H1 (cell line): ENCODE measurements around the gene MATK. TPM values are rescaled to one million over a fixed set of nuclear protein-coding genes. Genes with fewer than 3 reads are reported as not detected.

ENCODE experiments used
- CTCF ChIA-PET: fragments of 300-600 bp; sonication (Branson Sonifier 250); formaldehyde crosslinking; loops from one replicate; lab custom pipeline; 2021; ENCODE audit not compliant: partially characterized antibody; lab: Charles Lee
- POLR2A ChIA-PET: fragments of 300-600 bp; sonication (Branson Sonifier 250); formaldehyde crosslinking; loops from one replicate; lab custom pipeline; 2021; ENCODE audit warnings: inconsistent platforms; ENCODE audit not compliant: partially characterized antibody; lab: Charles Lee
- DNase-seq, 2 experiments: peaks; one replicate each; pipeline versions ENCODE4 v3.0.0 to v3.0.0-alpha.2; 2010 to 2022; ENCODE audit warnings: low spot score in 2 of 2, low read depth in 1 of 2, mixed read lengths in 1 of 2
- FAIRE-seq: peaks from 2 replicates; lab custom pipeline; 2011; peaks lifted over from hg19 to GRCh38; lab: Jason Lieb, UNC
- H2AFZ ChIP-seq: 2 replicates; pipeline ENCODE4 v1.8.1; 2012; ENCODE audit warnings: low read length, inconsistent platforms
- H2AK5ac ChIP-seq: 2 replicates; pipeline ENCODE4 v1.6.1; 2013; ENCODE audit warnings: low read depth, low read length
- H2BK120ac ChIP-seq: replicated peaks from 2 replicates; pipeline ENCODE3; 2013; ENCODE audit warnings: low read depth, low read length, inconsistent platforms
- H2BK12ac ChIP-seq: 2 replicates; pipeline ENCODE4 v1.6.1; 2013; ENCODE audit warnings: low read depth, low read length
- H2BK15ac ChIP-seq: 2 replicates; pipeline ENCODE4 v1.6.1; 2013; ENCODE audit warnings: low read length
- H2BK20ac ChIP-seq: 2 replicates; pipeline ENCODE4 v1.6.1; 2013; ENCODE audit warnings: low read length
- H2BK5ac ChIP-seq: 2 replicates; pipeline ENCODE4 v1.6.1; 2013; ENCODE audit warnings: low read depth, low read length
- H3K14ac ChIP-seq: 2 replicates; pipeline ENCODE4 v1.6.1; 2013; ENCODE audit warnings: inconsistent platforms; ENCODE audit not compliant: insufficient read length
- H3K18ac ChIP-seq: 2 replicates; pipeline ENCODE4 v1.6.1; 2013; ENCODE audit warnings: low read length; ENCODE audit errors: extremely low read depth
- H3K23ac ChIP-seq: 2 replicates; pipeline ENCODE4 v1.6.1; 2013; ENCODE audit warnings: inconsistent platforms; ENCODE audit not compliant: insufficient read length
- H3K23me2 ChIP-seq: 2 replicates; pipeline ENCODE4 v1.6.1; 2013; ENCODE audit warnings: low read depth, low read length
- H3K27ac ChIP-seq: 2 replicates; pipeline ENCODE4 v1.6.1; 2011; ENCODE audit warnings: low read depth, low read length, inconsistent platforms
- H3K27me3 ChIP-seq, 4 experiments: replicated peaks in 1 of 4; 1 replicate in 1 of 4; 2 replicates in 3 of 4; pipeline versions ENCODE4 v1.6.1 to v1.8.1; 2011 to 2013; ENCODE audit warnings: low read length in 3 of 4, mild to moderate bottlenecking in 3 of 4, inconsistent platforms in 2 of 4, mixed read lengths in 2 of 4, moderate library complexity in 1 of 4; ENCODE audit not compliant: control insufficient read depth in 3 of 4, insufficient read depth in 3 of 4; ENCODE audit errors: extremely low read depth in 1 of 4
- H3K36me3 ChIP-seq, 4 experiments: 2 replicates each; pipeline versions ENCODE4 v1.6.1 to v1.8.1; 2011 to 2013; ENCODE audit warnings: mild to moderate bottlenecking in 4 of 4, low read length in 3 of 4, moderate library complexity in 2 of 4, control low read depth in 1 of 4, inconsistent platforms in 1 of 4; ENCODE audit not compliant: insufficient read depth in 4 of 4, control insufficient read depth in 2 of 4
- H3K4ac ChIP-seq: replicated peaks from 2 replicates; pipeline ENCODE3; 2013; ENCODE audit warnings: low read length, low read depth, mixed read lengths, inconsistent platforms; ENCODE audit not compliant: insufficient read length
- H3K4me1 ChIP-seq, 4 experiments: replicated peaks in 1 of 4; 1 replicate in 1 of 4; 2 replicates in 3 of 4; pipeline versions ENCODE4 v1.6.1 to v1.8.1; 2011 to 2013; ENCODE audit warnings: low read length in 3 of 4, inconsistent platforms in 2 of 4, mixed read lengths in 1 of 4; ENCODE audit not compliant: insufficient read depth in 4 of 4, control insufficient read depth in 3 of 4
- H3K4me2 ChIP-seq, 2 experiments: 2 replicates each; pipeline versions ENCODE4 v1.6.1 to v1.8.1; 2011 to 2013; ENCODE audit warnings: low read depth in 2 of 2, low read length in 2 of 2, control low read depth in 1 of 2, inconsistent platforms in 1 of 2, mild to moderate bottlenecking in 1 of 2; ENCODE audit not compliant: insufficient read depth in 1 of 2
- H3K4me3 ChIP-seq, 4 experiments: fragments of 200-600, 300-600 bp in 1 of 4; sonication (generic), shearing (Covaris generic), sonication (Bioruptor Twin) in 1 of 4; 2 replicates each; pipeline versions ENCODE4 v1.5.1 to v1.8.1; 2011 to 2016; ENCODE audit warnings: low read length in 4 of 4, low read depth in 3 of 4, control low read depth in 2 of 4, inconsistent platforms in 2 of 4, mild to moderate bottlenecking in 2 of 4, mixed read lengths in 1 of 4, moderate library complexity in 1 of 4; ENCODE audit not compliant: insufficient read depth in 2 of 4; ENCODE audit errors: extremely low read depth in 1 of 4
- H3K56ac ChIP-seq: replicated peaks from 2 replicates; pipeline ENCODE3; 2013; ENCODE audit warnings: low read depth, mild to moderate bottlenecking, mixed read lengths, low read length, inconsistent platforms; ENCODE audit not compliant: insufficient read length
- H3K79me1 ChIP-seq: 2 replicates; pipeline ENCODE4 v1.6.1; 2013; ENCODE audit warnings: low read depth, low read length, control low read depth
- H3K79me2 ChIP-seq, 2 experiments: 2 replicates each; pipeline versions ENCODE4 v1.6.1 to v1.8.1; 2012 to 2013; ENCODE audit warnings: low read length in 2 of 2, mild to moderate bottlenecking in 2 of 2, inconsistent platforms in 1 of 2; ENCODE audit not compliant: insufficient read depth in 2 of 2, control insufficient read depth in 1 of 2
- H3K9ac ChIP-seq, 4 experiments: replicated peaks in 1 of 4; 1 replicate in 1 of 4; 2 replicates in 3 of 4; pipeline versions ENCODE4 v1.6.1 to v1.8.1; 2011 to 2013; ENCODE audit warnings: low read depth in 3 of 4, low read length in 3 of 4, control low read depth in 2 of 4, mild to moderate bottlenecking in 2 of 4, moderate library complexity in 2 of 4, inconsistent platforms in 1 of 4; ENCODE audit errors: extremely low read depth in 1 of 4
- H3K9me3 ChIP-seq, 2 experiments: 2 replicates each; pipeline versions ENCODE4 v1.6.1 to v1.8.1; 2012 to 2013; ENCODE audit warnings: mild to moderate bottlenecking in 2 of 2, moderate library complexity in 2 of 2, control low read depth in 1 of 2, inconsistent platforms in 1 of 2, low read depth in 1 of 2, low read length in 1 of 2, mixed read lengths in 1 of 2; ENCODE audit not compliant: insufficient read depth in 2 of 2
- H4K20me1 ChIP-seq, 2 experiments: replicated peaks in 1 of 2; 2 replicates each; pipeline versions ENCODE3 to v1.8.1; 2011 to 2013; ENCODE audit warnings: inconsistent platforms in 2 of 2, low read length in 2 of 2, mild to moderate bottlenecking in 1 of 2; ENCODE audit not compliant: insufficient read depth in 2 of 2, control insufficient read depth in 1 of 2
- H4K5ac ChIP-seq: 2 replicates; pipeline ENCODE4 v1.6.1; 2013; ENCODE audit warnings: low read length, low read depth, mixed read lengths, inconsistent platforms; ENCODE audit not compliant: insufficient read length
- H4K8ac ChIP-seq: 2 replicates; pipeline ENCODE4 v1.8.0; 2013; ENCODE audit warnings: mild to moderate bottlenecking, moderate library complexity, low read length, inconsistent platforms; ENCODE audit not compliant: insufficient read depth; ENCODE audit errors: extremely low read depth
- H4K91ac ChIP-seq: replicated peaks from 2 replicates; pipeline ENCODE3; 2013; ENCODE audit warnings: low read length, mixed read lengths, inconsistent platforms; ENCODE audit not compliant: insufficient read length
- CHD2 ChIP-seq: IDR thresholded peaks from 2 replicates; pipeline ENCODE4 v1.6.1; 2012; ENCODE audit warnings: low read length, improper control_type of control experiment
- HDAC6 ChIP-seq: IDR thresholded peaks from one replicate; pipeline ENCODE4 v1.7.1; 2012; ENCODE audit warnings: low read depth, mild to moderate bottlenecking, inconsistent platforms, low read length, moderate library complexity
- POLR2A ChIP-seq, 2 experiments: IDR thresholded peaks; 1 replicate in 1 of 2; 2 replicates in 1 of 2; pipeline ENCODE4 v1.6.1; 2011; ENCODE audit warnings: low read depth in 2 of 2, low read length in 2 of 2, mild to moderate bottlenecking in 2 of 2; ENCODE audit errors: control extremely low read depth in 1 of 2
- SIN3A ChIP-seq, 2 experiments: IDR thresholded peaks in 1 of 2; conservative IDR thresholded peaks in 1 of 2; 2 replicates each; pipeline ENCODE4 v1.6.1; 2011 to 2012; ENCODE audit warnings: low read length in 2 of 2, improper control_type of control experiment in 1 of 2, low read depth in 1 of 2, mild to moderate bottlenecking in 1 of 2
- WGBS, 2 experiments: shearing (Covaris generic) in 1 of 2; methylation state at CpG; one replicate each; pipeline versions ENCODE4 v1.1.6 to v1.1.7; 2013 to 2015; ENCODE audit warnings: low lambda C conversion rate in 2 of 2, mixed read lengths in 2 of 2, inconsistent platforms in 1 of 2, low coverage in 1 of 2, missing lambda C conversion rate in 1 of 2; ENCODE audit not compliant: insufficient replicate concordance in 2 of 2, insufficient coverage in 1 of 2, insufficient read length in 1 of 2; ENCODE audit errors: extremely low coverage in 1 of 2, missing lambda C conversion rate in 1 of 2; 5-methylcytosine and 5-hydroxymethylcytosine counted together
- polyA plus RNA-seq, 7 experiments: library from polyadenylated mRNA; depleted of rRNA in 3 of 7; stranded (reverse) in 5 of 7; unstranded in 2 of 7; fragments of >200 nt in 5 of 7; fragments of 200-250 nt in 2 of 7; gene quantifications; 1 replicate in 5 of 7; 2 replicates in 1 of 7; 4 replicates in 1 of 7; pipeline versions ENCODE4 v1.2.1 to v1.2.3, GENCODE V29; 2011 to 2013; ENCODE audit warnings: missing spikeins in 2 of 7, mixed read lengths in 2 of 7
- total RNA-seq: library from RNA; stranded (reverse); fragmentation: NEBNext Ultra II Directional; extraction: Animal tissue kit (Norgen Biotek cat#: 25700); gene quantifications from 2 replicates; pipeline ENCODE4 v1.2.1, GENCODE V29; 2021

The MATK gene
- total and polyA plus RNA-seq, 2 of the 8 experiments (the other 6 are each of a cell fraction or from before 2014, with no cell fraction given): 20.5 to 21.4 TPM

- POLR2A ChIA-PET: interaction anchor here (1.7 kb wide), 1 partner anchor 13 kb away, joined by 4 read pairs; no protein-coding TSS in a partner anchor
- no peak for DNase-seq
- no peak for TF ChIP-seq POLR2A (IDR thresholded peaks at IDR 0.05; ENCODE audit: control extremely low read depth in 1 of 2, low read depth in 2 of 2, low read length in 2 of 2)
- TF ChIP-seq CHD2: no peak
- TF ChIP-seq HDAC6: no peak
- no peak for TF ChIP-seq SIN3A (conservative IDR thresholded peaks at IDR 0.05 in 1 of 2, IDR thresholded peaks at IDR 0.05 in 1 of 2; ENCODE audit: low read depth in 1 of 2, low read length in 2 of 2)
Observed at GRCh38 chr19:3733549-3734309, 52.5 kb downstream of the MATK start.

More at GRCh38 chr19:3733549-3734309, 52.5 kb downstream of the MATK start:
- Histone ChIP-seq H2BK5ac (no peak overlapping the region), H4K8ac (no peak overlapping the region), H3K18ac (no peak overlapping the region), H4K20me1 (peaks cover 0 to 3% of the 10 kb centered on the region in 2 experiments), H2AK5ac (no peak overlapping the region), H3K27me3 (no peaks in the 10 kb centered on the region), H2BK12ac (no peak overlapping the region), H3K4me3 (no peak overlapping the region), H4K91ac (no peak overlapping the region), H3K27ac (no peak overlapping the region), H3K14ac (no peak overlapping the region), H3K56ac (no peak overlapping the region), H2BK15ac (no peak overlapping the region), H3K23ac (no peak overlapping the region), H3K79me2 (no peaks in the 10 kb centered on the region), H3K36me3 (peaks cover 0 to 7% (median 3%) of the 10 kb centered on the region in 4 experiments; a peak in 5 of 8 replicates), H3K9ac (no peak overlapping the region), H4K5ac (no peak overlapping the region), H3K79me1 (no peaks in the 10 kb centered on the region), H2BK20ac (no peak overlapping the region), H3K9me3 (no peaks in the 10 kb centered on the region), H3K4me2 (no peak overlapping the region), H3K4me1 (no peaks in the 10 kb centered on the region), H3K23me2 (no peaks in the 10 kb centered on the region), H3K4ac (no peak overlapping the region), H2BK120ac (no peak overlapping the region), H2AFZ (no peak overlapping the region)
- FAIRE-seq: no peak
- CTCF ChIA-PET: interaction anchor here (1.1 to 1.2 kb wide), 2 partner anchors 9 to 13 kb away, joined by 3 to 4 read pairs; no protein-coding TSS in a partner anchor
- WGBS, 2 experiments: 93% methylated on average over 20 of the region's 20 CpGs; no CpG with 5 or more reads in 1 of the 2 experiments
